IMR-90 (cell line): ENCODE measurements around the gene SLC8A1. TPM values are rescaled to one million over a fixed set of nuclear protein-coding genes. Genes with fewer than 3 reads are reported as not detected.
A peak's percentile ranks its signal among the peaks of the same experiment; 100 is the strongest.

Source experiments
- ATAC-seq: fragments of 200-7000 bp; cut with Tn5 transposase; 2 replicates; pipeline ENCODE4 v1.9.1; 2020; ENCODE audit warnings: low read depth, mild to moderate bottlenecking, moderate library complexity
- BruUV-seq: library from RNA; stranded (reverse); fragments of 400-500 nt; replicated peaks from 2 replicates; lab custom pipeline; 2021; lab: Mats Ljungman, UMichigan
- CTCF ChIA-PET: fragments of 300-600 bp; formaldehyde crosslinking; extraction: SDS; loops from one replicate; lab custom pipeline; 2021; ENCODE audit warnings: antibody characterized with exemption; lab: Yijun Ruan, JAX
- POLR2A ChIA-PET: fragments of 300-600 bp; sonication (Branson Sonifier 250); formaldehyde crosslinking; loops from one replicate; lab custom pipeline; 2022; ENCODE audit warnings: antibody characterized with exemption; ENCODE audit not compliant: unreplicated experiment; lab: Charles Lee
- DNase-seq: peaks from one replicate; pipeline ENCODE4 v3.0.0; 2013
- H2AFZ ChIP-seq: replicated peaks from 2 replicates; pipeline ENCODE3; 2013; ENCODE audit warnings: low read length, mild to moderate bottlenecking; ENCODE audit not compliant: poor library complexity
- H2AK5ac ChIP-seq: 2 replicates; pipeline ENCODE4 v1.6.1; 2013; ENCODE audit warnings: low read depth, low read length, inconsistent platforms
- H2AK9ac ChIP-seq: replicated peaks from 2 replicates; pipeline ENCODE3; 2013; ENCODE audit warnings: mild to moderate bottlenecking, low read depth, low read length, moderate library complexity; ENCODE audit not compliant: poor library complexity
- H2BK120ac ChIP-seq: 2 replicates; pipeline ENCODE4 v1.6.1; 2013; ENCODE audit warnings: low read depth, low read length, inconsistent platforms
- H2BK15ac ChIP-seq: 3 replicates; pipeline ENCODE4 v1.6.1; 2013; ENCODE audit warnings: low read depth, low read length, inconsistent platforms
- H2BK20ac ChIP-seq: 2 replicates; pipeline ENCODE4 v1.6.1; 2013; ENCODE audit warnings: low read depth, mild to moderate bottlenecking, inconsistent platforms, low read length, moderate library complexity
- H2BK5ac ChIP-seq: 2 replicates; pipeline ENCODE4 v1.6.1; 2013; ENCODE audit warnings: mild to moderate bottlenecking, low read depth, low read length, inconsistent platforms; ENCODE audit not compliant: poor library complexity, severe bottlenecking
- H3K14ac ChIP-seq: replicated peaks from 2 replicates; pipeline ENCODE4 v1.6.1; 2013; ENCODE audit warnings: low read depth, low read length, inconsistent platforms
- H3K18ac ChIP-seq: 2 replicates; pipeline ENCODE4 v1.6.1; 2013; ENCODE audit warnings: low read depth, low read length, control low read depth
- H3K23ac ChIP-seq: 2 replicates; pipeline ENCODE4 v1.6.1; 2013; ENCODE audit warnings: low read depth, low read length, inconsistent platforms
- H3K27ac ChIP-seq: 2 replicates; pipeline ENCODE4 v1.5.1; 2013; ENCODE audit warnings: mild to moderate bottlenecking, control low read depth, low read length; ENCODE audit not compliant: insufficient read depth
- H3K27me3 ChIP-seq: 2 replicates; pipeline ENCODE4 v1.6.1; 2013; ENCODE audit warnings: low read length; ENCODE audit not compliant: control insufficient read depth, insufficient read depth
- H3K36me3 ChIP-seq: 2 replicates; pipeline ENCODE4 v1.6.1; 2013; ENCODE audit warnings: low read length, mixed read lengths; ENCODE audit not compliant: control insufficient read depth, insufficient read depth
- H3K4ac ChIP-seq: 2 replicates; pipeline ENCODE4 v1.6.1; 2013; ENCODE audit warnings: low read depth, low read length, inconsistent platforms
- H3K4me1 ChIP-seq: 2 replicates; pipeline ENCODE4 v1.6.1; 2013; ENCODE audit warnings: low read length, mixed read lengths; ENCODE audit not compliant: control insufficient read depth, insufficient read depth
- H3K4me2 ChIP-seq: 2 replicates; pipeline ENCODE4 v1.6.1; 2013; ENCODE audit warnings: low read depth, mild to moderate bottlenecking, control low read depth, low read length, moderate library complexity
- H3K4me3 ChIP-seq: 2 replicates; pipeline ENCODE4 v1.5.1; 2013; ENCODE audit warnings: low read depth, mild to moderate bottlenecking, control low read depth, low read length, moderate library complexity; ENCODE audit not compliant: insufficient read depth
- H3K56ac ChIP-seq: 2 replicates; pipeline ENCODE4 v1.6.1; 2013; ENCODE audit warnings: low read length, inconsistent platforms; ENCODE audit not compliant: insufficient read depth; ENCODE audit errors: extremely low read depth
- H3K79me1 ChIP-seq, 2 experiments: 2 replicates each; pipeline ENCODE4 v1.6.1; 2013; ENCODE audit warnings: low read length in 2 of 2, inconsistent platforms in 1 of 2, low read depth in 1 of 2
- H3K9ac ChIP-seq: 2 replicates; pipeline ENCODE4 v1.6.1; 2013; ENCODE audit warnings: low read depth, low read length, control low read depth
- H3K9me1 ChIP-seq: 2 replicates; pipeline ENCODE4 v1.6.1; 2013; ENCODE audit warnings: low read length, inconsistent platforms; ENCODE audit not compliant: insufficient read depth
- H3K9me3 ChIP-seq: 2 replicates; pipeline ENCODE4 v1.6.1; 2013; ENCODE audit warnings: low read length; ENCODE audit not compliant: control insufficient read depth, insufficient read depth
- H4K20me1 ChIP-seq: 2 replicates; pipeline ENCODE4 v1.6.1; 2013; ENCODE audit warnings: low read length, inconsistent platforms; ENCODE audit not compliant: insufficient read depth
- H4K5ac ChIP-seq: 2 replicates; pipeline ENCODE4 v1.6.1; 2013; ENCODE audit warnings: mild to moderate bottlenecking, low read depth, low read length, control low read depth
- H4K8ac ChIP-seq, 2 experiments: 2 replicates each; pipeline ENCODE4 v1.6.1; 2013; ENCODE audit warnings: low read depth in 2 of 2, low read length in 2 of 2, control low read depth in 1 of 2, inconsistent platforms in 1 of 2
- H4K91ac ChIP-seq: 2 replicates; pipeline ENCODE4 v1.6.1; 2013; ENCODE audit warnings: low read depth, low read length, inconsistent platforms; ENCODE audit not compliant: insufficient read depth
- CEBPB ChIP-seq: IDR thresholded peaks from 2 replicates; pipeline ENCODE4 v1.6.1; 2012; ENCODE audit warnings: low read depth, low read length, improper control_type of control experiment
- ELK1 ChIP-seq: fragments of 150-350 bp; IDR thresholded peaks from 2 replicates; pipeline ENCODE4 v1.6.1; 2016; ENCODE audit warnings: low read depth, mild to moderate bottlenecking, low read length, moderate library complexity, borderline replicate concordance
- MAFK ChIP-seq: IDR thresholded peaks from 2 replicates; pipeline ENCODE4 v1.6.1; 2012; ENCODE audit warnings: low read depth, low read length, improper control_type of control experiment
- MXI1 ChIP-seq: IDR thresholded peaks from 2 replicates; pipeline ENCODE4 v1.6.1; 2012; ENCODE audit warnings: low read depth, mild to moderate bottlenecking, low read length, moderate library complexity, borderline replicate concordance
- POLR2A ChIP-seq: IDR thresholded peaks from 2 replicates; pipeline ENCODE4 v1.6.1; 2012; ENCODE audit warnings: mild to moderate bottlenecking, low read depth, low read length
- RAD21 ChIP-seq: IDR thresholded peaks from 2 replicates; pipeline ENCODE4 v1.6.1; 2012; ENCODE audit warnings: low read length, improper control_type of control experiment
- SMC3 ChIP-seq: fragments of 150-350 bp; IDR thresholded peaks from 2 replicates; pipeline ENCODE4 v1.6.1; 2016; ENCODE audit warnings: low read depth, mild to moderate bottlenecking, antibody characterized with exemption, low read length, moderate library complexity
- WGBS, 2 experiments: methylation state at CpG; one replicate each; pipeline versions ENCODE4 v1.1.5 to v1.1.7; 2013; ENCODE audit warnings: missing lambda C conversion rate in 2 of 2; ENCODE audit not compliant: insufficient read length in 1 of 2; ENCODE audit errors: extremely low coverage in 2 of 2; 5-methylcytosine and 5-hydroxymethylcytosine counted together
- dilution Hi-C: fragments of 300-500 bp; cut with HindIII; formaldehyde crosslinking; loops from one replicate; pipeline ENCODE4 v1.14.3; 2018; ENCODE audit warnings: low sequenced_read_pairs; ENCODE audit not compliant: unreplicated experiment
- in situ Hi-C: fragments of 300-500 bp; cut with MboI; formaldehyde crosslinking; loops from 3 replicates; pipeline ENCODE4 v1.14.3; 2019; ENCODE audit warnings: low sequenced_read_pairs, inconsistent platforms, mixed read lengths
- intact Hi-C: fragments of 100-400 bp; cut with micrococcal nuclease; formaldehyde crosslinking; loops from 2 replicates; pipeline ENCODE4 v1.10.0; 2022
- polyA plus RNA-seq, 3 experiments: library from polyadenylated mRNA; depleted of rRNA; stranded (reverse); fragments of >200 nt; gene quantifications; 2 replicates each; pipeline ENCODE4 v1.2.3, GENCODE V29; 2012; ENCODE audit warnings: low replicate concordance in 1 of 3
- total RNA-seq: library from RNA; depleted of rRNA; stranded (reverse); fragments of >200 nt; gene quantifications from 2 replicates; pipeline ENCODE4 v1.2.3, GENCODE V29; 2012

Gene SLC8A1
- total and polyA plus RNA-seq, 2 of the 4 experiments (the other 2 are of a cell fraction) = 7.7 to 57.0 TPM

GRCh38 chr2:40364151-40364874, 87.6 kb downstream of the SLC8A1 start:
- H2BK15ac ChIP-seq = 0 out of 3 replicates have a peak overlapping the region, but pooled peaks have one; percentile 62
- H3K23ac ChIP-seq = peak overlapping the region; percentile 59; the same call in 1 of the 2 replicates
- no peak for TF ChIP-seq SMC3
- no peak for TF ChIP-seq ELK1
- TF ChIP-seq MAFK = no peak
- TF ChIP-seq MXI1 = no peak
- TF ChIP-seq RAD21 = no peak
- peak; percentile 97 for TF ChIP-seq CEBPB
- TF ChIP-seq POLR2A = no peak
- CTCF ChIA-PET = interaction anchor here (0.6 to 1.3 kb wide), 3 partner anchors 40 to 398 kb away, joined by 3 to 5 read pairs (median 3); no protein-coding TSS in a partner anchor
- H3K36me3 ChIP-seq = no peaks in the 10 kb centered on the region
- H4K8ac ChIP-seq = peak overlapping the region; percentile 27 to 84
- peak overlapping the region; percentile 85 for H3K56ac ChIP-seq
- H3K27me3 ChIP-seq = no peaks in the 10 kb centered on the region
- dilution Hi-C loops (no loop called here), intact Hi-C loops (loop anchor here (5.0 kb wide), 1 partner anchor 452 kb away; no protein-coding TSS in a partner anchor), in situ Hi-C loops (no loop called here)
- H3K9me1 ChIP-seq = peaks cover 7% of the 10 kb centered on the region
- H2BK120ac ChIP-seq = peak overlapping the region; percentile 73; the same call in 1 of the 2 replicates
- peak overlapping the region; percentile 86 for H3K4me2 ChIP-seq
- H3K79me1 ChIP-seq = peaks cover 29 to 63% of the 10 kb centered on the region in 2 experiments
- H2AFZ ChIP-seq = no peak overlapping the region
- BruUV-seq = no TSS peak
- peak overlapping the region; percentile 93 for H3K18ac ChIP-seq
- H2AK5ac ChIP-seq = no peak overlapping the region
- H2AK9ac ChIP-seq = no peak overlapping the region
- peak overlapping the region; percentile 58; the same call in 1 of the 2 replicates for H3K4ac ChIP-seq
- POLR2A ChIA-PET = interaction anchor here (0.6 kb wide), 1 partner anchor 162 kb away, joined by 3 read pairs; no protein-coding TSS in a partner anchor
- H3K9me3 ChIP-seq = no peaks in the 10 kb centered on the region
- no peaks in the 10 kb centered on the region for H4K20me1 ChIP-seq
- no CpG with 5 or more reads among the region's 3 CpGs for WGBS, 2 experiments
- peak overlapping the region; percentile 26 for H4K5ac ChIP-seq
- peak overlapping the region; percentile 81 for H3K9ac ChIP-seq
- H4K91ac ChIP-seq = peak overlapping the region; percentile 2; the same call in 1 of the 2 replicates
- H2BK20ac ChIP-seq = peak overlapping the region; percentile 48; the same call in 1 of the 2 replicates
- peak overlapping the region; percentile 39; the same call in 1 of the 2 replicates for H3K4me3 ChIP-seq
- H3K27ac ChIP-seq = peak overlapping the region; percentile 69; the same call in 1 of the 2 replicates
- peak overlapping the region; percentile 19; the same call in 1 of the 2 replicates for H3K14ac ChIP-seq
- H2BK5ac ChIP-seq = peak overlapping the region; percentile 97
- peak; percentile 55 for ATAC-seq
- peak; percentile 44 for DNase-seq
- H3K4me1 ChIP-seq = peaks cover 13% of the 10 kb centered on the region
